Measurements from ENCODE around the gene LGALS14. TPM values are rescaled to one million over a fixed set of nuclear protein-coding genes. Genes with fewer than 3 reads are reported as not detected.
"Not testable (repeated sequence)": the region's sequence is repeated elsewhere in the genome, so short reads cannot be mapped to it uniquely, and the experiment has no call there.

Gene LGALS14
- total RNA-seq, 1 donor from 2014 or later, result not detected

DNA sequence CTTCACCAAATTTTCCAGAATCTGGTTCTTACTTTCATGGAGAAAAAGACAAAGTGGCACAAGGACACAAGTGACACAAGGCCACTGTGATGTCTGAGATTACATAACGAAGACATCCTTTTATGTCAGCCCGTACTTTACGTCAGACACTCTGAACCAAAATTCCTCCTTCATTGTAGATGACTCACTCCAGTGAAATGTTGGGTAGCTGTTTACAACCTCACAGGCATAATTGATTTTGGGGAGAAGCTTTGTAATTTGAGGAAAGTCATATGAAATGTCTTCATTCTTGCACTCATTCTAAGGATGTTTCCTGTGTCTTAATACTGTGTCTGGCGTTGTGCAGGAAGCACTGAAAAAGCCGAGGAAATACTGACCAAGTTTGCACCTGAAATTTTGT, 20.0 kb upstream of the LGALS14 start:
- no peaks in the 10 kb centered on the region for H3K9me3 Mint-ChIP-seq (ENCODE audit: unreplicated experiment)
- no peaks in the 10 kb centered on the region for H3K4me1 Mint-ChIP-seq (ENCODE audit: low read depth, unreplicated experiment)
- TF ChIP-seq, protein P1, sequence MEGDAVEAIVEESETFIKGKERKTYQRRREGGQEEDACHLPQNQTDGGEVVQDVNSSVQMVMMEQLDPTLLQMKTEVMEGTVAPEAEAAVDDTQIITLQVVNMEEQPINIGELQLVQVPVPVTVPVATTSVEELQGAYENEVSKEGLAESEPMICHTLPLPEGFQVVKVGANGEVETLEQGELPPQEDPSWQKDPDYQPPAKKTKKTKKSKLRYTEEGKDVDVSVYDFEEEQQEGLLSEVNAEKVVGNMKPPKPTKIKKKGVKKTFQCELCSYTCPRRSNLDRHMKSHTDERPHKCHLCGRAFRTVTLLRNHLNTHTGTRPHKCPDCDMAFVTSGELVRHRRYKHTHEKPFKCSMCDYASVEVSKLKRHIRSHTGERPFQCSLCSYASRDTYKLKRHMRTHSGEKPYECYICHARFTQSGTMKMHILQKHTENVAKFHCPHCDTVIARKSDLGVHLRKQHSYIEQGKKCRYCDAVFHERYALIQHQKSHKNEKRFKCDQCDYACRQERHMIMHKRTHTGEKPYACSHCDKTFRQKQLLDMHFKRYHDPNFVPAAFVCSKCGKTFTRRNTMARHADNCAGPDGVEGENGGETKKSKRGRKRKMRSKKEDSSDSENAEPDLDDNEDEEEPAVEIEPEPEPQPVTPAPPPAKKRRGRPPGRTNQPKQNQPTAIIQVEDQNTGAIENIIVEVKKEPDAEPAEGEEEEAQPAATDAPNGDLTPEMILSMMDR (IDR thresholded peaks at IDR 0.05; ENCODE audit: partially characterized antibody, unreplicated experiment), result no peak
- no peaks in the 10 kb centered on the region for H3K36me3 Mint-ChIP-seq (ENCODE audit: unreplicated experiment)
- no peaks in the 10 kb centered on the region for H3K27me3 Mint-ChIP-seq (ENCODE audit: unreplicated experiment)
- H3K4me3 Mint-ChIP-seq (ENCODE audit: unreplicated experiment), result no peak overlapping the region
- no peak overlapping the region for H3K27ac Mint-ChIP-seq (ENCODE audit: unreplicated experiment)
- no peak for DNase-seq

GRCh38 chr19:39686739-39687138, 17.5 kb upstream of the LGALS14 start:
- Mint-ChIP-seq H3K27ac (ENCODE audit: unreplicated experiment) (no peak overlapping the region), H3K36me3 (ENCODE audit: unreplicated experiment) (no peaks in the 10 kb centered on the region), H3K4me3 (ENCODE audit: unreplicated experiment) (no peak overlapping the region), H3K27me3 (ENCODE audit: unreplicated experiment) (no peaks in the 10 kb centered on the region), H3K4me1 (ENCODE audit: low read depth, unreplicated experiment) (no peaks in the 10 kb centered on the region), H3K9me3 (ENCODE audit: unreplicated experiment) (no peaks in the 10 kb centered on the region)
- DNase-seq, result no peak
- TF ChIP-seq, protein P1 (IDR thresholded peaks at IDR 0.05; ENCODE audit: partially characterized antibody, unreplicated experiment), result no peak

GRCh38 chr19:39688637-39689036, 15.6 kb upstream of the LGALS14 start:
- H3K27ac Mint-ChIP-seq (ENCODE audit: unreplicated experiment); H3K4me1 Mint-ChIP-seq (ENCODE audit: low read depth, unreplicated experiment); H3K4me3 Mint-ChIP-seq (ENCODE audit: unreplicated experiment); H3K36me3 Mint-ChIP-seq (ENCODE audit: unreplicated experiment); H3K9me3 Mint-ChIP-seq (ENCODE audit: unreplicated experiment); H3K27me3 Mint-ChIP-seq (ENCODE audit: unreplicated experiment); DNase-seq: not testable (repeated sequence)

GRCh38 chr19:39692166-39692565, 12.1 kb upstream of the LGALS14 start:
- DNase-seq, result no peak
- no peaks in the 10 kb centered on the region for H3K36me3 Mint-ChIP-seq (ENCODE audit: unreplicated experiment)
- no peak overlapping the region for H3K27ac Mint-ChIP-seq (ENCODE audit: unreplicated experiment)
- H3K4me1 Mint-ChIP-seq (ENCODE audit: low read depth, unreplicated experiment), result peaks cover 4% of the 10 kb centered on the region
- TF ChIP-seq, protein P1 (IDR thresholded peaks at IDR 0.05; ENCODE audit: partially characterized antibody, unreplicated experiment), result no peak
- no peaks in the 10 kb centered on the region for H3K27me3 Mint-ChIP-seq (ENCODE audit: unreplicated experiment)
- no peak overlapping the region for H3K4me3 Mint-ChIP-seq (ENCODE audit: unreplicated experiment)
- no peaks in the 10 kb centered on the region for H3K9me3 Mint-ChIP-seq (ENCODE audit: unreplicated experiment)

- no peaks in the 10 kb centered on the region for H3K27me3 Mint-ChIP-seq (ENCODE audit: unreplicated experiment)
- H3K4me1 Mint-ChIP-seq (ENCODE audit: low read depth, unreplicated experiment), result peaks cover 4% of the 10 kb centered on the region
- no peak for DNase-seq
- H3K36me3 Mint-ChIP-seq (ENCODE audit: unreplicated experiment), result no peaks in the 10 kb centered on the region
- TF ChIP-seq, protein P1 (IDR thresholded peaks at IDR 0.05; ENCODE audit: partially characterized antibody, unreplicated experiment), result no peak
- no peak overlapping the region for H3K27ac Mint-ChIP-seq (ENCODE audit: unreplicated experiment)
- no peaks in the 10 kb centered on the region for H3K9me3 Mint-ChIP-seq (ENCODE audit: unreplicated experiment)
- H3K4me3 Mint-ChIP-seq (ENCODE audit: unreplicated experiment), result no peak overlapping the region
These were observed 11.5 kb upstream of the LGALS14 start for GRCh38 chr19:39692822-39693221.

- no peak for DNase-seq
- Mint-ChIP-seq H3K27me3 (ENCODE audit: unreplicated experiment) (no peaks in the 10 kb centered on the region), H3K4me3 (ENCODE audit: unreplicated experiment) (no peak overlapping the region), H3K27ac (ENCODE audit: unreplicated experiment) (no peak overlapping the region), H3K4me1 (ENCODE audit: low read depth, unreplicated experiment) (peaks cover 4% of the 10 kb centered on the region), H3K36me3 (ENCODE audit: unreplicated experiment) (no peaks in the 10 kb centered on the region), H3K9me3 (ENCODE audit: unreplicated experiment) (no peaks in the 10 kb centered on the region)
- TF ChIP-seq, protein P1 (IDR thresholded peaks at IDR 0.05; ENCODE audit: partially characterized antibody, unreplicated experiment), result no peak
These were observed 8.5 kb upstream of the LGALS14 start for GRCh38 chr19:39695759-39696158.

All from glutamatergic neuron (in vitro differentiated cells).